Measurements from ENCODE around the gene ARF1.

Gene ARF1

DNA sequence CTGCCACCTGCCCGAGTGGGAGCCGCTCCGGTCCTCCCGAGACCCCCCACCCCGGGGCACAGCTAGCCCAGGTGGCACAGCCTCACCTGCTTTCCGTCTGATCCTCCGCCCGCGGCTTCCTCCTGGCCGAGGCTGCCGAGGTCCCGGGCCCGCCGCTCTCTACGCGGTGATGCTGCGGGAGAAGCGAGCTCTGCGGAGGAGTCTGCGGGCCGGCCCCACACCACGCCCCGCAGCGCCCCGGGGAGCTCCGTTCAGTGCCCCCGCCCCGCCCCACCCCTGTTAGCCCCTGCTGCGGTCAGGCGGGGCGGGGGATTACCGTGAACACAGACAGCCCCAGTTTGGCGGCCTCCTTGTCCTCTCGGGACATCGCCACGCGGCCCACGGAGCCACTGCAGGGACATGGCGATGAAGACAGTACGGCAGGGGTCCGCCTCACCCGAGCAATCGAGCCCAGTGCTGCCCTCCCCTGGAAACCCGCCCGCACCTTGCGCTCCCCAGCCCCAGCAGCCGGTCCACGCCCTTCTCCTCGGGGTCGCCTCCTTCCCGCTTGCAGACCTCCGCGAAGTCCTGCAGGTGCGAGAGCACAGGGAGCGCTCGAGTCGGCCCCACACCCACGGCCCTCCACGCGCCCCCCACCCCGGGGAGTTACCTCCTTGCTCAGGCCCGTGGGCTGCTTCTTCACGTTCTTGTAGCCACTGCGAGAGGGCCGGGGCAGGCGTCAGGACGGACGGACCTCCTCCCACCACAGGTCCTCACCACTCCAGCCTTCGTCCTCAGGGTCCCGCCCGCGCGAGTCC, 19.7 kb downstream of the ARF1 start (continued):
- TF ChIP-seq, protein P1, sequence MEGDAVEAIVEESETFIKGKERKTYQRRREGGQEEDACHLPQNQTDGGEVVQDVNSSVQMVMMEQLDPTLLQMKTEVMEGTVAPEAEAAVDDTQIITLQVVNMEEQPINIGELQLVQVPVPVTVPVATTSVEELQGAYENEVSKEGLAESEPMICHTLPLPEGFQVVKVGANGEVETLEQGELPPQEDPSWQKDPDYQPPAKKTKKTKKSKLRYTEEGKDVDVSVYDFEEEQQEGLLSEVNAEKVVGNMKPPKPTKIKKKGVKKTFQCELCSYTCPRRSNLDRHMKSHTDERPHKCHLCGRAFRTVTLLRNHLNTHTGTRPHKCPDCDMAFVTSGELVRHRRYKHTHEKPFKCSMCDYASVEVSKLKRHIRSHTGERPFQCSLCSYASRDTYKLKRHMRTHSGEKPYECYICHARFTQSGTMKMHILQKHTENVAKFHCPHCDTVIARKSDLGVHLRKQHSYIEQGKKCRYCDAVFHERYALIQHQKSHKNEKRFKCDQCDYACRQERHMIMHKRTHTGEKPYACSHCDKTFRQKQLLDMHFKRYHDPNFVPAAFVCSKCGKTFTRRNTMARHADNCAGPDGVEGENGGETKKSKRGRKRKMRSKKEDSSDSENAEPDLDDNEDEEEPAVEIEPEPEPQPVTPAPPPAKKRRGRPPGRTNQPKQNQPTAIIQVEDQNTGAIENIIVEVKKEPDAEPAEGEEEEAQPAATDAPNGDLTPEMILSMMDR (tag by site-specific recombination; IDR thresholded peaks at IDR 0.05), result peak; percentile 99
- TF ChIP-seq ZNF155 (tag by site-specific recombination; IDR thresholded peaks at IDR 0.05) (no peak), ZBTB1 (tag by site-specific recombination; IDR thresholded peaks at IDR 0.05) (0 out of 2 replicates have a peak, but pooled peaks have one; percentile 12), KLF8 (tag by site-specific recombination; IDR thresholded peaks at IDR 0.05) (peak; percentile 93), ZNF202 (tag by site-specific recombination; IDR thresholded peaks at IDR 0.05; ENCODE audit: borderline replicate concordance) (no peak), MEIS1 (CRISPR knock-in tag; IDR thresholded peaks at IDR 0.05; ENCODE audit: borderline replicate concordance) (no peak), ZNF114 (tag by site-specific recombination; IDR thresholded peaks at IDR 0.05) (no peak), ZNF211 (tag by site-specific recombination; IDR thresholded peaks at IDR 0.05; ENCODE audit: low read depth) (no peak), SP3 (tag by site-specific recombination; IDR thresholded peaks at IDR 0.05) (peak; percentile 93), ZNF223 (tag by site-specific recombination; IDR thresholded peaks at IDR 0.05) (no peak)
- TF ChIP-seq, protein P2, sequence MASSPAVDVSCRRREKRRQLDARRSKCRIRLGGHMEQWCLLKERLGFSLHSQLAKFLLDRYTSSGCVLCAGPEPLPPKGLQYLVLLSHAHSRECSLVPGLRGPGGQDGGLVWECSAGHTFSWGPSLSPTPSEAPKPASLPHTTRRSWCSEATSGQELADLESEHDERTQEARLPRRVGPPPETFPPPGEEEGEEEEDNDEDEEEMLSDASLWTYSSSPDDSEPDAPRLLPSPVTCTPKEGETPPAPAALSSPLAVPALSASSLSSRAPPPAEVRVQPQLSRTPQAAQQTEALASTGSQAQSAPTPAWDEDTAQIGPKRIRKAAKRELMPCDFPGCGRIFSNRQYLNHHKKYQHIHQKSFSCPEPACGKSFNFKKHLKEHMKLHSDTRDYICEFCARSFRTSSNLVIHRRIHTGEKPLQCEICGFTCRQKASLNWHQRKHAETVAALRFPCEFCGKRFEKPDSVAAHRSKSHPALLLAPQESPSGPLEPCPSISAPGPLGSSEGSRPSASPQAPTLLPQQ (tag by site-specific recombination; IDR thresholded peaks at IDR 0.05), result peak; percentile 89

DNA sequence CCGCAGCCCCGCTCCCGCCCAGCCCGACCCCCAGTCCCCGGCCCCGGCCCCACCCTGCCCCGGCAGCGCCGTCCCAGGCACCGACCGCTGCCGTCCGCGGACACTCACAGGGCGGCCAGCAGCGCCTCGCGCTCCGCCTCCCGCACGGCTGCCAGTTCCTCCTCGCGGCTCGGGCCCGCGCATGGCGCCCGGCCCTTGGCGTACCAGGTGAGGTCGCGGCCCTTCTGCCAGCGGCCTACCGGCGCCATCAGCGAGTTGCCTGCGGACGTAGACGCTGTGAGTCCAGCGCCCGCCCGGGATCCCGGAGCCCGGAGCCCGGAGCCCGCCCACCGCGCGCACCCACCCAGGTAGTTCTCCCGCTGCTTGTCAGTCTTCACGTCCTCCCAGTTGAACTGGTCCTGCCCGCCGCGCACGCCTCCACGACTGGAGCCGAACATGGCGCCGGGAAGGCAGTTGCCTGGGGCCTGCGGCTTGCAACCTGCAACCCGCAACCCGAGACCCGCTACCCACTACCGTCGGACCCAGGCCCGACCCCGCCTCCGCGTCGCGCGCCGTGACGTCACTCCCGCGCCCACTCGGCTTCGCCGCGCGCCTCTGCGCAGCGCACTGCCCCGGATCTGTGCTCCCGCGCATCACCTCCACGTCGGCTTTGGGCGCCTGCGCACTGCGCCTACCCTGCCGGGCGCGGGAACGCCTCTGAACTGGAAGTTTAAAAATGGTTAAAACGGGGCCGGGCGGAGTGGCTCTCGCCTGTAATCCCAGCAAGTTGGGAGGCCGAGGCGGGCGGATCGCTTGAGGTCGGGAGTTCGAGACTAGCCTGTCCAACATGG, 20.5 kb downstream of the ARF1 start, which contains the start of gene C1orf35:
TSS of gene C1orf35 (minus strand) at position 535 of the 830 bp plus-strand sequence. CDS start at position 437, 98 bp downstream.
- peaks cover 13 to 68% of the 10 kb centered on the region in 2 experiments for H3K36me3 ChIP-seq (ENCODE audit: control insufficient read depth in 2 of 2, insufficient read depth in 1 of 2, low read length in 2 of 2)
- CTCF ChIA-PET, result interaction anchor here (0.8 kb wide), 1 partner anchor 28 kb away, joined by 3 read pairs; no protein-coding TSS in a partner anchor
- TF ChIP-seq ZNF670 (tag by site-specific recombination; IDR thresholded peaks at IDR 0.05; ENCODE audit: low read depth) (no peak), KLF8 (tag by site-specific recombination; IDR thresholded peaks at IDR 0.05) (peak; percentile 99), ZNF19 (tag by site-specific recombination; IDR thresholded peaks at IDR 0.05; ENCODE audit: low read depth) (no peak), ZNF501 (tag by site-specific recombination; IDR thresholded peaks at IDR 0.05) (peak; percentile 99), ZNF354C (tag by site-specific recombination; IDR thresholded peaks at IDR 0.05; ENCODE audit: borderline replicate concordance, low read depth) (no peak), ZNF792 (tag by site-specific recombination; IDR thresholded peaks at IDR 0.05) (no peak), YY1 (tag by site-specific recombination; IDR thresholded peaks at IDR 0.05) (peak; percentile 94), ZNF350 (tag by site-specific recombination; IDR thresholded peaks at IDR 0.05) (no peak), ZBTB17 (tag by site-specific recombination; IDR thresholded peaks at IDR 0.05) (peak; percentile 99), GLIS2 (tag by site-specific recombination; IDR thresholded peaks at IDR 0.05) (peak; percentile 70)
- TF ChIP-seq, protein P3, sequence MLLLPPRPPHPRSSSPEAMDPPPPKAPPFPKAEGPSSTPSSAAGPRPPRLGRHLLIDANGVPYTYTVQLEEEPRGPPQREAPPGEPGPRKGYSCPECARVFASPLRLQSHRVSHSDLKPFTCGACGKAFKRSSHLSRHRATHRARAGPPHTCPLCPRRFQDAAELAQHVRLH (tag by site-specific recombination; IDR thresholded peaks at IDR 0.05), result peak; percentile 98
- TF ChIP-seq, protein P4, sequence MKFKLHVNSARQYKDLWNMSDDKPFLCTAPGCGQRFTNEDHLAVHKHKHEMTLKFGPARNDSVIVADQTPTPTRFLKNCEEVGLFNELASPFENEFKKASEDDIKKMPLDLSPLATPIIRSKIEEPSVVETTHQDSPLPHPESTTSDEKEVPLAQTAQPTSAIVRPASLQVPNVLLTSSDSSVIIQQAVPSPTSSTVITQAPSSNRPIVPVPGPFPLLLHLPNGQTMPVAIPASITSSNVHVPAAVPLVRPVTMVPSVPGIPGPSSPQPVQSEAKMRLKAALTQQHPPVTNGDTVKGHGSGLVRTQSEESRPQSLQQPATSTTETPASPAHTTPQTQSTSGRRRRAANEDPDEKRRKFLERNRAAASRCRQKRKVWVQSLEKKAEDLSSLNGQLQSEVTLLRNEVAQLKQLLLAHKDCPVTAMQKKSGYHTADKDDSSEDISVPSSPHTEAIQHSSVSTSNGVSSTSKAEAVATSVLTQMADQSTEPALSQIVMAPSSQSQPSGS (tag by site-specific recombination; IDR thresholded peaks at IDR 0.05; ENCODE audit: low read depth), result peak; percentile 99
- TF ChIP-seq, protein P5, sequence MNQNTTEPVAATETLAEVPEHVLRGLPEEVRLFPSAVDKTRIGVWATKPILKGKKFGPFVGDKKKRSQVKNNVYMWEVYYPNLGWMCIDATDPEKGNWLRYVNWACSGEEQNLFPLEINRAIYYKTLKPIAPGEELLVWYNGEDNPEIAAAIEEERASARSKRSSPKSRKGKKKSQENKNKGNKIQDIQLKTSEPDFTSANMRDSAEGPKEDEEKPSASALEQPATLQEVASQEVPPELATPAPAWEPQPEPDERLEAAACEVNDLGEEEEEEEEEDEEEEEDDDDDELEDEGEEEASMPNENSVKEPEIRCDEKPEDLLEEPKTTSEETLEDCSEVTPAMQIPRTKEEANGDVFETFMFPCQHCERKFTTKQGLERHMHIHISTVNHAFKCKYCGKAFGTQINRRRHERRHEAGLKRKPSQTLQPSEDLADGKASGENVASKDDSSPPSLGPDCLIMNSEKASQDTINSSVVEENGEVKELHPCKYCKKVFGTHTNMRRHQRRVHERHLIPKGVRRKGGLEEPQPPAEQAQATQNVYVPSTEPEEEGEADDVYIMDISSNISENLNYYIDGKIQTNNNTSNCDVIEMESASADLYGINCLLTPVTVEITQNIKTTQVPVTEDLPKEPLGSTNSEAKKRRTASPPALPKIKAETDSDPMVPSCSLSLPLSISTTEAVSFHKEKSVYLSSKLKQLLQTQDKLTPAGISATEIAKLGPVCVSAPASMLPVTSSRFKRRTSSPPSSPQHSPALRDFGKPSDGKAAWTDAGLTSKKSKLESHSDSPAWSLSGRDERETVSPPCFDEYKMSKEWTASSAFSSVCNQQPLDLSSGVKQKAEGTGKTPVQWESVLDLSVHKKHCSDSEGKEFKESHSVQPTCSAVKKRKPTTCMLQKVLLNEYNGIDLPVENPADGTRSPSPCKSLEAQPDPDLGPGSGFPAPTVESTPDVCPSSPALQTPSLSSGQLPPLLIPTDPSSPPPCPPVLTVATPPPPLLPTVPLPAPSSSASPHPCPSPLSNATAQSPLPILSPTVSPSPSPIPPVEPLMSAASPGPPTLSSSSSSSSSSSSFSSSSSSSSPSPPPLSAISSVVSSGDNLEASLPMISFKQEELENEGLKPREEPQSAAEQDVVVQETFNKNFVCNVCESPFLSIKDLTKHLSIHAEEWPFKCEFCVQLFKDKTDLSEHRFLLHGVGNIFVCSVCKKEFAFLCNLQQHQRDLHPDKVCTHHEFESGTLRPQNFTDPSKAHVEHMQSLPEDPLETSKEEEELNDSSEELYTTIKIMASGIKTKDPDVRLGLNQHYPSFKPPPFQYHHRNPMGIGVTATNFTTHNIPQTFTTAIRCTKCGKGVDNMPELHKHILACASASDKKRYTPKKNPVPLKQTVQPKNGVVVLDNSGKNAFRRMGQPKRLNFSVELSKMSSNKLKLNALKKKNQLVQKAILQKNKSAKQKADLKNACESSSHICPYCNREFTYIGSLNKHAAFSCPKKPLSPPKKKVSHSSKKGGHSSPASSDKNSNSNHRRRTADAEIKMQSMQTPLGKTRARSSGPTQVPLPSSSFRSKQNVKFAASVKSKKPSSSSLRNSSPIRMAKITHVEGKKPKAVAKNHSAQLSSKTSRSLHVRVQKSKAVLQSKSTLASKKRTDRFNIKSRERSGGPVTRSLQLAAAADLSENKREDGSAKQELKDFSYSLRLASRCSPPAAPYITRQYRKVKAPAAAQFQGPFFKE (tag by site-specific recombination; IDR thresholded peaks at IDR 0.05; ENCODE audit: borderline replicate concordance), result no peak

More for the DNA sequence above, 20.5 kb downstream of the ARF1 start, which contains the start of gene C1orf35:
- Histone ChIP-seq H3K4me1 (ENCODE audit: control insufficient read depth, insufficient read depth, low read length) (no peaks in the 10 kb centered on the region; the same call in 1 of the 2 replicates), H3K4me3 (ENCODE audit: low read depth, low read length) (peak within 1 kb of the TSS; percentile 88), H3K27ac (ENCODE audit: extremely low read depth, low read depth, low read length) (peak within 1 kb of the TSS; percentile 82), H3K9me3 (ENCODE audit: control insufficient read depth, insufficient read depth, low read depth, low read length) (no peaks in the 10 kb centered on the region)
- POLR2A ChIA-PET, result interaction anchor here (1.4 kb wide), 1 partner anchor 304 kb away, joined by 5 read pairs; the partner anchor contains the start of gene TRIM11

All from HEK293 (cell line).